ENCODE results near the gene PPP2R3B. TPM values are rescaled to one million over a fixed set of nuclear protein-coding genes. Genes with fewer than 3 reads are reported as not detected.
"Not testable (repeated sequence)": the region's sequence is repeated elsewhere in the genome, so short reads cannot be mapped to it uniquely, and the experiment has no call there.

Gene PPP2R3B
- polyA plus RNA-seq, 1 donor from 2014 or later = 41.7 TPM

- H4K20me1 ChIP-seq (ENCODE audit: insufficient read depth); H3F3A ChIP-seq (ENCODE audit: insufficient read depth, low read length, poor library complexity, severe bottlenecking); H3K27me3 ChIP-seq (ENCODE audit: insufficient read depth, low read depth, low read length); H3K9me3 ChIP-seq (ENCODE audit: low read length); H3K9me2 ChIP-seq (ENCODE audit: insufficient read depth, low read length); H3K4me3 ChIP-seq (ENCODE audit: low read length); H2AFZ ChIP-seq (ENCODE audit: low read depth, low read length); H3K9ac ChIP-seq (ENCODE audit: low read length); H3K79me2 ChIP-seq (replicated peaks; ENCODE audit: insufficient read depth, low read length); H3K4me2 ChIP-seq (ENCODE audit: low read length); H3K27ac ChIP-seq (ENCODE audit: low read length): not testable (repeated sequence)
- peaks cover 11% of the 10 kb centered on the region for H3K36me3 ChIP-seq (ENCODE audit: insufficient read depth, low read length)
Measured at GRCh38 chrX:306614-307251, 80.0 kb downstream of the PPP2R3B start.

GRCh38 chrX:305781-306613, 80.7 kb downstream of the PPP2R3B start:
- not testable (repeated sequence) for H3K27me3 ChIP-seq (ENCODE audit: insufficient read depth, low read depth, low read length); H3K4me3 ChIP-seq (ENCODE audit: low read length)

GRCh38 chrX:302975-303374, 83.7 kb downstream of the PPP2R3B start:
- H3K9me3 ChIP-seq (ENCODE audit: low read length) = no peaks in the 10 kb centered on the region
- no peak overlapping the region for H3K4me2 ChIP-seq (ENCODE audit: low read length)
- peaks cover 10% of the 10 kb centered on the region for H3K36me3 ChIP-seq (ENCODE audit: insufficient read depth, low read length)
- H3F3A ChIP-seq (ENCODE audit: insufficient read depth, low read length, poor library complexity, severe bottlenecking) = no peaks in the 10 kb centered on the region
- H3K27ac ChIP-seq (ENCODE audit: low read length) = no peak overlapping the region
- no peaks in the 10 kb centered on the region for H3K9me2 ChIP-seq (ENCODE audit: insufficient read depth, low read length)
- no peak overlapping the region for H3K9ac ChIP-seq (ENCODE audit: low read length)
- no peak overlapping the region for H3K4me3 ChIP-seq (ENCODE audit: low read length)
- no peaks in the 10 kb centered on the region for H4K20me1 ChIP-seq (ENCODE audit: insufficient read depth)
- H3K27me3 ChIP-seq (ENCODE audit: insufficient read depth, low read depth, low read length) = no peaks in the 10 kb centered on the region
- TF ChIP-seq TAF1 (IDR thresholded peaks at IDR 0.05; ENCODE audit: low read depth) (no peak), POLR2AphosphoS5 (IDR thresholded peaks at IDR 0.05) (no peak), RAD21 (conservative IDR thresholded peaks at IDR 0.05) (no peak), EP300 (conservative IDR thresholded peaks at IDR 0.05; ENCODE audit: poor library complexity, severe bottlenecking) (no peak), CTCF (IDR thresholded peaks at IDR 0.05; ENCODE audit: poor library complexity, severe bottlenecking) (no peak), EZH2 (IDR thresholded peaks at IDR 0.05; ENCODE audit: borderline replicate concordance, insufficient read depth, low read length, poor library complexity, severe bottlenecking) (no peak), SMC3 (conservative IDR thresholded peaks at IDR 0.05; ENCODE audit: poor library complexity) (no peak), MXI1 (conservative IDR thresholded peaks at IDR 0.05; ENCODE audit: poor library complexity, severe bottlenecking) (no peak)
- no peak overlapping the region for H2AFZ ChIP-seq (ENCODE audit: low read depth, low read length)
- no peaks in the 10 kb centered on the region for H3K79me2 ChIP-seq (replicated peaks; ENCODE audit: insufficient read depth, low read length)

More at GRCh38 chrX:305781-306613, 80.7 kb downstream of the PPP2R3B start:
- not testable (repeated sequence) for H2AFZ ChIP-seq (ENCODE audit: low read depth, low read length); H3K79me2 ChIP-seq (replicated peaks; ENCODE audit: insufficient read depth, low read length); H4K20me1 ChIP-seq (ENCODE audit: insufficient read depth); H3K9me3 ChIP-seq (ENCODE audit: low read length); H3K27ac ChIP-seq (ENCODE audit: low read length); H3K9ac ChIP-seq (ENCODE audit: low read length); H3F3A ChIP-seq (ENCODE audit: insufficient read depth, low read length, poor library complexity, severe bottlenecking); H3K4me2 ChIP-seq (ENCODE audit: low read length); H3K9me2 ChIP-seq (ENCODE audit: insufficient read depth, low read length)
- H3K36me3 ChIP-seq (ENCODE audit: insufficient read depth, low read length) = peaks cover 11% of the 10 kb centered on the region

All from neural cell (in vitro differentiated cells).